HepG2 (cell line): ENCODE results near the gene RRBP1. TPM values are rescaled to one million over a fixed set of nuclear protein-coding genes. Genes with fewer than 3 reads are reported as not detected.

Experiments used
- CBFB ChIP-seq: sonication (generic); formaldehyde crosslinking; IDR thresholded peaks from 2 replicates; pipeline ENCODE4 v1.4.0; 2020; ENCODE audit warnings: missing genetic modification reagents
- CEBPG ChIP-seq: IDR thresholded peaks from 2 replicates; pipeline ENCODE4 v1.6.1; 2016
- IRX3 ChIP-seq: sonication (generic); formaldehyde crosslinking; IDR thresholded peaks from 2 replicates; pipeline ENCODE4 v1.8.1; 2023; ENCODE audit warnings: mild to moderate bottlenecking, low read depth, missing genetic modification reagents, borderline replicate concordance
- ISL2 ChIP-seq: sonication (generic); formaldehyde crosslinking; IDR thresholded peaks from 2 replicates; pipeline ENCODE4 v1.5.0; 2020; ENCODE audit warnings: missing genetic modification reagents
- LCORL ChIP-seq, 2 experiments: fragments of 450-650 bp in 1 of 2; sonication (generic) in 1 of 2; formaldehyde crosslinking in 1 of 2; IDR thresholded peaks; 2 replicates each; pipeline versions ENCODE4 v1.5.0 to v1.6.1; 2017 to 2020; ENCODE audit warnings: antibody characterized with exemption in 1 of 2, missing genetic modification reagents in 1 of 2
- NR2F2 ChIP-seq: IDR thresholded peaks from 2 replicates; pipeline ENCODE4 v1.6.1; 2012; ENCODE audit warnings: low read depth, inconsistent platforms, borderline replicate concordance
- NRL ChIP-seq: sonication (generic); formaldehyde crosslinking; IDR thresholded peaks from 2 replicates; pipeline ENCODE4 v1.5.0; 2020; ENCODE audit warnings: missing genetic modification reagents, mild to moderate bottlenecking, moderate library complexity, borderline replicate concordance
- PAX8 ChIP-seq: sonication (generic); formaldehyde crosslinking; IDR thresholded peaks from 2 replicates; pipeline ENCODE4 v1.8.0; 2022; ENCODE audit warnings: mild to moderate bottlenecking, missing genetic modification reagents, borderline replicate concordance
- PLRG1 ChIP-seq: fragments of 450-650 bp; conservative IDR thresholded peaks from 2 replicates; pipeline ENCODE4 v1.6.1; 2016
- PPARG ChIP-seq: conservative IDR thresholded peaks from 2 replicates; pipeline ENCODE4 v1.6.1; 2016; ENCODE audit warnings: missing biosample characterization, missing genetic modification reagents
- RCOR2 ChIP-seq: IDR thresholded peaks from 2 replicates; pipeline ENCODE4 v1.6.1; 2016; ENCODE audit warnings: missing biosample characterization, missing genetic modification reagents
- SMAD1 ChIP-seq: sonication (generic); formaldehyde crosslinking; IDR thresholded peaks from 2 replicates; pipeline ENCODE4 v1.4.0; 2020; ENCODE audit warnings: missing genetic modification reagents, low read depth, mild to moderate bottlenecking, borderline replicate concordance
- SMARCC2 ChIP-seq: fragments of 450-650 bp; IDR thresholded peaks from 2 replicates; pipeline ENCODE4 v1.6.1; 2017; ENCODE audit warnings: antibody characterized with exemption, mild to moderate bottlenecking
- ZBTB21 ChIP-seq: sonication (generic); formaldehyde crosslinking; IDR thresholded peaks from 2 replicates; pipeline ENCODE4 v1.4.0; 2020; ENCODE audit warnings: missing genetic modification reagents
- ZFX ChIP-seq: sonication (generic); formaldehyde crosslinking; IDR thresholded peaks from 2 replicates; pipeline ENCODE4 v1.4.0; 2020; ENCODE audit warnings: mild to moderate bottlenecking, low read depth, missing genetic modification reagents, moderate library complexity
- ZNF12 ChIP-seq: sonication (generic); formaldehyde crosslinking; IDR thresholded peaks from 2 replicates; pipeline ENCODE4 v1.5.0; 2020; ENCODE audit warnings: missing genetic modification reagents
- ZNF343 ChIP-seq: sonication (generic); formaldehyde crosslinking; IDR thresholded peaks from 2 replicates; pipeline ENCODE4 v1.4.0; 2020; ENCODE audit warnings: mild to moderate bottlenecking, missing genetic modification reagents
- ZNF558 ChIP-seq: sonication (generic); formaldehyde crosslinking; IDR thresholded peaks from 2 replicates; pipeline ENCODE4 v1.9.0; 2022; ENCODE audit warnings: mild to moderate bottlenecking, missing genetic modification reagents, borderline replicate concordance
- ZNF589 ChIP-seq: sonication (generic); formaldehyde crosslinking; conservative IDR thresholded peaks from 2 replicates; pipeline ENCODE4 v1.8.0; 2022; ENCODE audit warnings: mild to moderate bottlenecking, moderate library complexity, missing genetic modification reagents
- ZNF839 ChIP-seq: sonication (generic); formaldehyde crosslinking; IDR thresholded peaks from 2 replicates; pipeline ENCODE4 v1.4.0; 2020; ENCODE audit warnings: missing genetic modification reagents, mild to moderate bottlenecking, borderline replicate concordance
- ZSCAN29 ChIP-seq: sonication (generic); formaldehyde crosslinking; conservative IDR thresholded peaks from 2 replicates; pipeline ENCODE4 v1.4.0; 2020; ENCODE audit warnings: mild to moderate bottlenecking, missing genetic modification reagents
- polyA plus RNA-seq, 8 experiments: library from polyadenylated mRNA; depleted of rRNA in 3 of 8; stranded (reverse) in 7 of 8; unstranded in 1 of 8; fragments of >200 nt; fragmentation: Illumina TruSeq in 4 of 8; extraction: Trizol in 4 of 8; gene quantifications; 2 replicates each; pipeline versions ENCODE4 v1.2.1 to v1.2.3, GENCODE V29; 2011 to 2016; ENCODE audit warnings: low read depth in 4 of 8, missing spikeins in 1 of 8, mixed read lengths in 1 of 8; ENCODE audit not compliant: insufficient read depth in 1 of 8
- total RNA-seq, 5 experiments: library from RNA; depleted of rRNA; stranded (reverse); fragments of >200 nt; fragmentation: Illumina TruSeq; extraction: Trizol; gene quantifications; 2 replicates each; pipeline ENCODE4 v1.2.3, GENCODE V29; 2016; ENCODE audit warnings: low read depth in 1 of 5
- TF ChIP-seq, protein P1 (sequence below): sonication (generic); formaldehyde crosslinking; IDR thresholded peaks from 2 replicates; pipeline ENCODE4 v1.5.0; 2020; ENCODE audit warnings: mild to moderate bottlenecking, low read depth, missing genetic modification reagents, borderline replicate concordance
- TF ChIP-seq, protein P2 (sequence below): sonication (generic); formaldehyde crosslinking; IDR thresholded peaks from 2 replicates; pipeline ENCODE4 v1.4.0; 2020; ENCODE audit warnings: missing genetic modification reagents
- TF ChIP-seq, protein P3 (sequence below): sonication (generic); formaldehyde crosslinking; IDR thresholded peaks from 2 replicates; pipeline ENCODE4 v1.4.0; 2020; ENCODE audit warnings: mild to moderate bottlenecking, missing genetic modification reagents
- TF ChIP-seq, protein P4 (sequence below): sonication (generic); formaldehyde crosslinking; IDR thresholded peaks from 2 replicates; pipeline ENCODE4 v1.4.0; 2020; ENCODE audit warnings: missing genetic modification reagents
- TF ChIP-seq, protein P5 (sequence below): IDR thresholded peaks from 2 replicates; pipeline ENCODE4 v1.6.1; 2016; ENCODE audit warnings: missing biosample characterization, missing genetic modification reagents, low read depth

The RRBP1 gene
- total and polyA plus RNA-seq, 2 of the 13 experiments (the other 11 are each of a cell fraction or from before 2014, with no cell fraction given): 150 to 222 TPM

DNA sequence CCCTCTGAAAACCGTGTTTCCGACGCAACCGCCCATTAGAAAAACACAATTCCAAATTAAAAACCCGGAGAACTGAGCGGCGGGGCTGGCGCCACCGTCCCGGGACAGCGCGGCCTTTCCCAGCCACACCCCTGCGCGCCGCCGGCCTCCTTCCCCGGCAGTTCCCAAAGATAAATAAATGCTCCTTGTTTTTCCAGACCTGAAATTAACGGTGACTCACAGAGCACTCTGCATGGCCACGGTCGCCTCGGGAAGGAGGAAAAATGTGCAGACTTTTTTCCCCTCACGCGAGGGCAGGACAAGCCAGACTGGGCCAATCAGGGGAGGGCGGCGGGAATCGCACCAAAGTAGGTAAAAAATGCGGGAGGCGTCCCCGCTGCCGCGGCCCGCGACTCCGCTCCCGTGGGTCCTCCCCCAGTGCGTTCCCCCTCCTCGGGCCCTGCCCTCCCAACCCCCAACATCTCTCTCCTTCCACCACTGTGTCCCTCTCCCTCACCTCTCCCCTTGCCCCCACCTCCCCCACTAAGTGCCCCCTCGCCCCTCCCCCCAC, 113.0 kb downstream of the RRBP1 start (continued):
- TF ChIP-seq ZNF12: peak; percentile 21; the same call in 1 of the 2 replicates
- no peak for TF ChIP-seq CEBPG
- TF ChIP-seq CBFB: 0 out of 2 replicates have a peak, but pooled peaks have one; percentile 35
- TF ChIP-seq PPARG (CRISPR knock-in tag): 0 out of 2 replicates have a peak, but pooled peaks have one; percentile 37
- TF ChIP-seq PLRG1: no peak
- TF ChIP-seq ZNF343 (CRISPR knock-in tag): peak; percentile 60; the same call in 1 of the 2 replicates
- TF ChIP-seq RCOR2: peak; percentile 32; the same call in 1 of the 2 replicates
- no peak for TF ChIP-seq SMAD1 (CRISPR knock-in tag)
- peak; percentile 40; the same call in 1 of the 2 replicates for TF ChIP-seq ISL2 (CRISPR knock-in tag)
- TF ChIP-seq NR2F2: no peak
- no peak for TF ChIP-seq ZNF589
- TF ChIP-seq, protein P1, sequence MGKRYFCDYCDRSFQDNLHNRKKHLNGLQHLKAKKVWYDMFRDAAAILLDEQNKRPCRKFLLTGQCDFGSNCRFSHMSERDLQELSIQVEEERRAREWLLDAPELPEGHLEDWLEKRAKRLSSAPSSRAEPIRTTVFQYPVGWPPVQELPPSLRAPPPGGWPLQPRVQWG (CRISPR knock-in tag): no peak
- TF ChIP-seq, protein P2, sequence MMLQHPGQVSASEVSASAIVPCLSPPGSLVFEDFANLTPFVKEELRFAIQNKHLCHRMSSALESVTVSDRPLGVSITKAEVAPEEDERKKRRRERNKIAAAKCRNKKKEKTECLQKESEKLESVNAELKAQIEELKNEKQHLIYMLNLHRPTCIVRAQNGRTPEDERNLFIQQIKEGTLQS (CRISPR knock-in tag): peak; percentile 55; the same call in 1 of the 2 replicates
- no peak for TF ChIP-seq SMARCC2
- TF ChIP-seq, protein P3, sequence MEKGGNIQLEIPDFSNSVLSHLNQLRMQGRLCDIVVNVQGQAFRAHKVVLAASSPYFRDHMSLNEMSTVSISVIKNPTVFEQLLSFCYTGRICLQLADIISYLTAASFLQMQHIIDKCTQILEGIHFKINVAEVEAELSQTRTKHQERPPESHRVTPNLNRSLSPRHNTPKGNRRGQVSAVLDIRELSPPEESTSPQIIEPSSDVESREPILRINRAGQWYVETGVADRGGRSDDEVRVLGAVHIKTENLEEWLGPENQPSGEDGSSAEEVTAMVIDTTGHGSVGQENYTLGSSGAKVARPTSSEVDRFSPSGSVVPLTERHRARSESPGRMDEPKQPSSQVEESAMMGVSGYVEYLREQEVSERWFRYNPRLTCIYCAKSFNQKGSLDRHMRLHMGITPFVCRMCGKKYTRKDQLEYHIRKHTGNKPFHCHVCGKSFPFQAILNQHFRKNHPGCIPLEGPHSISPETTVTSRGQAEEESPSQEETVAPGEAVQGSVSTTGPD (CRISPR knock-in tag): no peak
- TF ChIP-seq, protein P4, sequence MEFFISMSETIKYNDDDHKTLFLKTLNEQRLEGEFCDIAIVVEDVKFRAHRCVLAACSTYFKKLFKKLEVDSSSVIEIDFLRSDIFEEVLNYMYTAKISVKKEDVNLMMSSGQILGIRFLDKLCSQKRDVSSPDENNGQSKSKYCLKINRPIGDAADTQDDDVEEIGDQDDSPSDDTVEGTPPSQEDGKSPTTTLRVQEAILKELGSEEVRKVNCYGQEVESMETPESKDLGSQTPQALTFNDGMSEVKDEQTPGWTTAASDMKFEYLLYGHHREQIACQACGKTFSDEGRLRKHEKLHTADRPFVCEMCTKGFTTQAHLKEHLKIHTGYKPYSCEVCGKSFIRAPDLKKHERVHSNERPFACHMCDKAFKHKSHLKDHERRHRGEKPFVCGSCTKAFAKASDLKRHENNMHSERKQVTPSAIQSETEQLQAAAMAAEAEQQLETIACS: 0 out of 2 replicates have a peak, but pooled peaks have one; percentile 61
- TF ChIP-seq ZSCAN29 (CRISPR knock-in tag): peak; percentile 86; the same call in 1 of the 2 replicates
- TF ChIP-seq IRX3: no peak
- 0 out of 2 replicates have a peak, but pooled peaks have one; percentile 71 for TF ChIP-seq PAX8 (CRISPR knock-in tag)
- no peak for TF ChIP-seq ZNF839 (CRISPR knock-in tag)
- TF ChIP-seq, protein P5, sequence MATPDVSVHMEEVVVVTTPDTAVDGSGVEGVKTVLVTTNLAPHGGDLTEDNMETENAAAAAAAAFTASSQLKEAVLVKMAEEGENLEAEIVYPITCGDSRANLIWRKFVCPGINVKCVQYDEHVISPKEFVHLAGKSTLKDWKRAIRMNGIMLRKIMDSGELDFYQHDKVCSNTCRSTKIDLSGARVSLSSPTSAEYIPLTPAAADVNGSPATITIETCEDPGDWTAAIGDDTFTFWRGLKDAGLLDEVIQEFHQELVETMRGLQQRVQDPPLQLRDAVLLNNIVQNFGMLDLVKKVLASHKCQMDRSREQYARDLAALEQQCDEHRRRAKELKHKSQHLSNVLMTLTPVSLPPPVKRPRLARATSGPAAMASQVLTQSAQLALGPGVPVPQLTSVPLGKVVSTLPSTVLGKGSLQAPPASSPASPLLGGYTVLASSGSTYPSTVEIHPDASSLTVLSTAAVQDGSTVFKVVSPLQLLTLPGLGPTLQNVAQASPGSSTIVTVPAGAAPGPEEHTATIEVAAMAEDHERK (CRISPR knock-in tag): no peak
- 0 out of 2 replicates have a peak, but pooled peaks have one; percentile 60 for TF ChIP-seq NRL (CRISPR knock-in tag)
- 0 out of 2 replicates have a peak, but pooled peaks have one; percentile 13 for TF ChIP-seq LCORL (IDR thresholded peaks at IDR 0.05)
- peak; percentile 93 for TF ChIP-seq LCORL (CRISPR knock-in tag; IDR thresholded peaks at IDR 0.05)
- peak; percentile 63 for TF ChIP-seq ZFX (CRISPR knock-in tag)
- TF ChIP-seq ZBTB21: no peak
- 0 out of 2 replicates have a peak, but pooled peaks have one; percentile 45 for TF ChIP-seq ZNF558 (CRISPR knock-in tag)
